Thoracic aorta (tissue), 2 donors: ENCODE measurements around the gene PUS1. TPM values are rescaled to one million over a fixed set of nuclear protein-coding genes. Genes with fewer than 3 reads are reported as not detected.

Experiments used
- ATAC-seq: fragments of 150-250 bp; one replicate; pipeline ENCODE4 v1.8.0; 2017; ENCODE audit warnings: low read depth; ENCODE audit not compliant: insufficient number of reproducible peaks, low FRiP score
- DNase-seq: peaks from one replicate; pipeline ENCODE4 v3.0.0-alpha.2; 2020; ENCODE audit warnings: low spot score
- H3K27ac ChIP-seq, 2 donors: fragments of 200-600 bp; sonication (generic); 1 replicate in 1 of 2; 2 replicates in 1 of 2; pipeline ENCODE4 v1.5.1; 2016; ENCODE audit warnings: mild to moderate bottlenecking in 2 of 2, moderate library complexity in 2 of 2
- H3K27me3 ChIP-seq: fragments of 200-600 bp; sonication (generic); replicated peaks from 2 replicates; pipeline ENCODE4 v1.6.0; 2016; ENCODE audit warnings: mild to moderate bottlenecking; ENCODE audit not compliant: insufficient read depth
- H3K36me3 ChIP-seq: fragments of 200-600 bp; sonication (generic); one replicate; pipeline ENCODE4 v1.5.1; 2016
- H3K4me1 ChIP-seq, 2 donors: fragments of 200-600 bp; sonication (generic); 1 replicate in 1 of 2; 2 replicates in 1 of 2; pipeline versions ENCODE4 v1.5.1 to v1.6.0; 2016; ENCODE audit warnings: low read depth in 2 of 2, mild to moderate bottlenecking in 1 of 2; ENCODE audit not compliant: control insufficient read depth in 1 of 2
- H3K4me3 ChIP-seq: fragments of 200-600 bp; sonication (generic); 2 replicates; pipeline ENCODE4 v1.5.1; 2016; ENCODE audit warnings: mild to moderate bottlenecking
- H3K9me3 ChIP-seq: fragments of 200-600 bp; sonication (generic); 2 replicates; pipeline ENCODE4 v1.5.1; 2016
- CTCF ChIP-seq: fragments of 200-600 bp; sonication (generic); IDR thresholded peaks from one replicate; pipeline ENCODE4 v1.5.1; 2019; ENCODE audit warnings: antibody characterized with exemption
- total RNA-seq, 2 donors: library from RNA; depleted of rRNA; stranded (reverse); fragments of >200 nt; gene quantifications; one replicate each; pipeline versions ENCODE4 v1.1.0 to v1.2.3, GENCODE V29; 2016

PUS1 gene
- total RNA-seq, 2 donors from 2014 or later = 5.8 to 31.7 TPM

GRCh38 chr12:131904346-131904745, 24.7 kb upstream of the PUS1 start:
- no peaks in the 10 kb centered on the region for H3K27me3 ChIP-seq

GRCh38 chr12:131905081-131905629, 23.9 kb upstream of the PUS1 start:
- DNase-seq (no peak), ATAC-seq (no peak)
- Histone ChIP-seq H3K9me3 (no peaks in the 10 kb centered on the region), H3K27me3 (no peaks in the 10 kb centered on the region), H3K27ac (no peak overlapping the region), H3K4me3 (no peak overlapping the region), H3K4me1 (peaks cover 13 to 33% of the 10 kb centered on the region in 2 donors), H3K36me3 (peaks cover 28% of the 10 kb centered on the region)
- no peak for TF ChIP-seq CTCF

More at GRCh38 chr12:131904346-131904745, 24.7 kb upstream of the PUS1 start:
- Histone ChIP-seq H3K4me1 (peaks cover 13 to 33% of the 10 kb centered on the region in 2 donors), H3K9me3 (no peaks in the 10 kb centered on the region), H3K4me3 (no peak overlapping the region), H3K27ac (no peak overlapping the region), H3K36me3 (peaks cover 24% of the 10 kb centered on the region)
- TF ChIP-seq CTCF = no peak
- DNase-seq (no peak), ATAC-seq (no peak)

- no peak for DNase-seq
- peaks cover 13 to 33% of the 10 kb centered on the region in 2 donors for H3K4me1 ChIP-seq
- TF ChIP-seq CTCF = no peak
- ATAC-seq = no peak
- peaks cover 32% of the 10 kb centered on the region for H3K36me3 ChIP-seq
- no peaks in the 10 kb centered on the region for H3K27me3 ChIP-seq
- no peak overlapping the region for H3K4me3 ChIP-seq
- H3K9me3 ChIP-seq = no peaks in the 10 kb centered on the region
- no peak overlapping the region for H3K27ac ChIP-seq
These were observed 23.4 kb upstream of the PUS1 start for GRCh38 chr12:131905630-131906091.

- Histone ChIP-seq H3K27me3 (no peaks in the 10 kb centered on the region), H3K27ac (no peak overlapping the region), H3K4me1 (peaks cover 6 to 25% of the 10 kb centered on the region in 2 donors), H3K4me3 (no peak overlapping the region), H3K9me3 (no peaks in the 10 kb centered on the region), H3K36me3 (peaks cover 48% of the 10 kb centered on the region)
- no peak for ATAC-seq
- no peak for TF ChIP-seq CTCF
- no peak for DNase-seq
These were observed 21.5 kb upstream of the PUS1 start for GRCh38 chr12:131907379-131908091.
